Psoas muscle (tissue), 8 donors: Measurements from ENCODE around the gene MBLAC1. TPM values are rescaled to one million over a fixed set of nuclear protein-coding genes. Genes with fewer than 3 reads are reported as not detected.
A peak's percentile ranks its signal among the peaks of the same experiment; 100 is the strongest.

Experiments used
- ATAC-seq, 4 donors: fragments of 200-7000 bp; cut with Tn5 transposase; one replicate each; pipeline ENCODE4 v1.9.1; 2020; ENCODE audit warnings: moderate library complexity in 3 of 4, mild to moderate bottlenecking in 2 of 4
- DNase-seq, 2 donors: peaks; one replicate each; pipeline ENCODE4 v3.0.0-alpha.2; 2020
- H3K27ac ChIP-seq: fragments of 200-600 bp; one replicate; pipeline ENCODE4 v1.8.0; 2022
- H3K27me3 ChIP-seq, 3 donors: fragments of 200-600 bp in 1 of 3; one replicate each; pipeline versions ENCODE4 v1.6.1 to v1.8.0; 2013 to 2022; ENCODE audit warnings: low read length in 2 of 3, mild to moderate bottlenecking in 2 of 3, moderate library complexity in 1 of 3; ENCODE audit not compliant: insufficient read depth in 3 of 3
- H3K36me3 ChIP-seq, 2 donors: fragments of 200-600 bp in 1 of 2; one replicate each; pipeline versions ENCODE4 v1.6.1 to v1.8.0; 2013 to 2022; ENCODE audit warnings: low read depth in 1 of 2, mild to moderate bottlenecking in 1 of 2, moderate library complexity in 1 of 2; ENCODE audit not compliant: insufficient read depth in 1 of 2
- H3K4me1 ChIP-seq: fragments of 200-600 bp; one replicate; pipeline ENCODE4 v1.8.0; 2022
- H3K4me3 ChIP-seq: fragments of 200-600 bp; one replicate; pipeline ENCODE4 v1.8.0; 2022; ENCODE audit warnings: mild to moderate bottlenecking
- H3K9me3 ChIP-seq: fragments of 200-600 bp; one replicate; pipeline ENCODE4 v1.8.0; 2022
- CTCF ChIP-seq: fragments of 200-600 bp; IDR thresholded peaks from one replicate; pipeline ENCODE4 v1.8.0; 2022; ENCODE audit warnings: antibody characterized with exemption
- WGBS, 3 donors: extraction: QIAGEN DNeasy Blood & Tissue Kit; methylation state at CpG; one replicate each; pipeline versions ENCODE4 v1.1.6 to v1.1.7; 2013; 5-methylcytosine and 5-hydroxymethylcytosine counted together
- intact Hi-C, 2 donors: fragments of 100-400 bp; cut with DNase I; formaldehyde crosslinking; loops; one replicate each; pipeline versions ENCODE4 v1.11.0 to v1.14.2; 2022
- polyA plus RNA-seq, 3 donors: library from polyadenylated mRNA; stranded (reverse); fragments of 200-250 nt; gene quantifications; one replicate each; pipeline ENCODE4 v1.2.3, GENCODE V29; 2013
- total RNA-seq, 4 donors: library from RNA; stranded (reverse); fragmentation: NEBNext Ultra II Directional in 2 of 4; extraction: Animal tissue kit (Norgen Biotek cat#: 25700) in 2 of 4; gene quantifications; one replicate each; pipeline versions ENCODE4 v1.2.1 to v1.2.4, GENCODE V29; 2021 to 2023
- donor health status: healthy with polysubstance abuse.
- donor health status: DM: no; HTN: no; CAD: no; lungs with moderate emphysema.
- donor health status: Bipolar disorder and iron deficiency.
- donor health status: healthy.
- donor health status: DM: yes; HTN: yes; CAD: no.
- donor health status: DM: no; HTN: no; CAD: no.
- donor health status: DM: no; HTN: no; CAD: no.
- donor health status: DM: yes; HTN: yes; CAD: no.

Gene MBLAC1
- total and polyA plus RNA-seq, 7 donors = 0.91 to 3.8 (median 2.0) TPM

GRCh38 chr7:100171840-100172239, 45.1 kb downstream of the MBLAC1 start:
- H3K4me3 ChIP-seq = peak overlapping the region; percentile 45
- ATAC-seq (no peak), DNase-seq (no peak)
- H3K9me3 ChIP-seq = no peaks in the 10 kb centered on the region
- no peak for TF ChIP-seq CTCF
- H3K4me1 ChIP-seq = peaks cover 8% of the 10 kb centered on the region
- H3K27ac ChIP-seq = no peak overlapping the region
- peaks cover 0 to 48% (median 15%) of the 10 kb centered on the region in 3 donors for H3K27me3 ChIP-seq
- WGBS, 3 donors = 47 to 71% (median 60%) methylated on average over 10 to 22 of the region's 22 CpGs
- no peaks in the 10 kb centered on the region for H3K36me3 ChIP-seq
- intact Hi-C loops = no loop called here

GRCh38 chr7:100173806-100174495, 47.2 kb downstream of the MBLAC1 start:
- TF ChIP-seq CTCF = no peak
- peaks cover 6% of the 10 kb centered on the region for H3K4me1 ChIP-seq
- H3K9me3 ChIP-seq = no peaks in the 10 kb centered on the region
- H3K27me3 ChIP-seq = peaks cover 0 to 39% (median 8%) of the 10 kb centered on the region in 3 donors
- H3K4me3 ChIP-seq = no peak overlapping the region
- ATAC-seq (no peak), DNase-seq (no peak)
- intact Hi-C loops = no loop called here
- H3K27ac ChIP-seq = no peak overlapping the region
- no peaks in the 10 kb centered on the region for H3K36me3 ChIP-seq
- WGBS, 3 donors = 87 to 91% (median 88%) methylated on average over 11 of the region's 11 CpGs

- Histone ChIP-seq H3K27me3 (peaks cover 0 to 39% (median 8%) of the 10 kb centered on the region in 3 donors), H3K9me3 (no peaks in the 10 kb centered on the region), H3K4me3 (no peak overlapping the region), H3K4me1 (peaks cover 6% of the 10 kb centered on the region), H3K27ac (no peak overlapping the region), H3K36me3 (no peaks in the 10 kb centered on the region)
- DNase-seq (no peak), ATAC-seq (no peak)
- no peak for TF ChIP-seq CTCF
- WGBS, 3 donors = 84 to 90% (median 89%) methylated on average over 5 of the region's 5 CpGs
- intact Hi-C loops = no loop called here
These were observed 47.8 kb downstream of the MBLAC1 start for GRCh38 chr7:100174582-100174981.

DNA sequence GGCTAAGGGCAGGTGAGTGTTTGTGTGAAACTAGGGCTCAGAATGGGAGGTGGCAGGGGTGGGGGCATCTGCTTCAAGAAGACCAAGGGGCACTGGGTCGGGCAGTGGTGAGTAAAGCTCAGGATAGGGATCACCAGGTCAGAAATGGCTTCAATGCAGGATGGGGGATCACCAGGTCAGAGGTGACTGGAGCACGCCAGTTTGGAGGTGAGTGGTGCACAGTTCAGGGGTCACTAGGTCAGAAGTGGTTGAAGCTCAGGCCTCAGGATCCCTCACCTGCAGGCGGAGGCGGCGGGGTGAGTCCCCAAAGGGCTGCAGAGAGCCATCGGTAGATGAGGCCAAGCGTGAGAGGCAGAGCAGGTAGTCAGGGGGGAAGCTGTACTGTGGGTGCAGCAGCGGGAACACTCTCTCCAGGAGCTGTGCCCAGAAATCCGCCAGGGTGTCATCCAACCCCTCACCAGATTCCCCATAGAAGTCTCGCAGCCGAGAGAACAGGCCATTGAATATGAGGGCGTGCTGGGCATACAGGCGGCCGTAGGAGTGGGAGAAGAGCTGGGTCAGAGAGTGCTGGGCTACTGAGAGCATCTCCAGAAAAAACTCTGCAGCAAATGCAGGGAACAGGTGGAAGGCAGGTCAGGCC, 48.6 kb downstream of the MBLAC1 start:
- no peaks in the 10 kb centered on the region for H3K9me3 ChIP-seq
- WGBS, 3 donors = 86 to 93% (median 92%) methylated on average over 14 of the region's 14 CpGs
- no peak overlapping the region for H3K27ac ChIP-seq
- peaks cover 0 to 36% (median 9%) of the 10 kb centered on the region in 3 donors for H3K27me3 ChIP-seq
- intact Hi-C loops = no loop called here
- DNase-seq = no peak
- no peak for ATAC-seq
- peaks cover 6% of the 10 kb centered on the region for H3K4me1 ChIP-seq
- no peaks in the 10 kb centered on the region for H3K36me3 ChIP-seq
- no peak for TF ChIP-seq CTCF
- no peak overlapping the region for H3K4me3 ChIP-seq
